Kidney epithelial cell (primary cell): Measurements from ENCODE around the gene CAMTA1. TPM values are rescaled to one million over a fixed set of nuclear protein-coding genes. Genes with fewer than 3 reads are reported as not detected.

Experiments
- DNase-seq: peaks from one replicate; pipeline ENCODE4 v3.0.0-alpha.2; 2010; ENCODE audit warnings: low read depth
- H3K27me3 ChIP-seq: 2 replicates; pipeline ENCODE4 v1.6.0; 2011; ENCODE audit warnings: low read length; ENCODE audit not compliant: control insufficient read depth, insufficient read depth
- H3K36me3 ChIP-seq: 2 replicates; pipeline ENCODE4 v1.5.1; 2011; ENCODE audit warnings: low read length; ENCODE audit not compliant: control insufficient read depth, insufficient read depth
- H3K4me3 ChIP-seq: 2 replicates; pipeline ENCODE4 v1.5.1; 2011; ENCODE audit warnings: low read depth, mild to moderate bottlenecking, control low read depth, low read length
- CTCF ChIP-seq: IDR thresholded peaks from 2 replicates; pipeline ENCODE4 v1.5.1; 2011; ENCODE audit warnings: mild to moderate bottlenecking, moderate library complexity, low read length, control low read depth, inconsistent platforms; ENCODE audit not compliant: insufficient read depth, poor library complexity, severe bottlenecking
- total RNA-seq: library from RNA; depleted of rRNA; stranded (reverse); fragments of >200 nt; gene quantifications from 2 replicates; pipeline ENCODE4 v1.2.3, GENCODE V29; 2015

Gene CAMTA1
- total RNA-seq, 1 donor from 2014 or later, result 76.5 TPM

DNA sequence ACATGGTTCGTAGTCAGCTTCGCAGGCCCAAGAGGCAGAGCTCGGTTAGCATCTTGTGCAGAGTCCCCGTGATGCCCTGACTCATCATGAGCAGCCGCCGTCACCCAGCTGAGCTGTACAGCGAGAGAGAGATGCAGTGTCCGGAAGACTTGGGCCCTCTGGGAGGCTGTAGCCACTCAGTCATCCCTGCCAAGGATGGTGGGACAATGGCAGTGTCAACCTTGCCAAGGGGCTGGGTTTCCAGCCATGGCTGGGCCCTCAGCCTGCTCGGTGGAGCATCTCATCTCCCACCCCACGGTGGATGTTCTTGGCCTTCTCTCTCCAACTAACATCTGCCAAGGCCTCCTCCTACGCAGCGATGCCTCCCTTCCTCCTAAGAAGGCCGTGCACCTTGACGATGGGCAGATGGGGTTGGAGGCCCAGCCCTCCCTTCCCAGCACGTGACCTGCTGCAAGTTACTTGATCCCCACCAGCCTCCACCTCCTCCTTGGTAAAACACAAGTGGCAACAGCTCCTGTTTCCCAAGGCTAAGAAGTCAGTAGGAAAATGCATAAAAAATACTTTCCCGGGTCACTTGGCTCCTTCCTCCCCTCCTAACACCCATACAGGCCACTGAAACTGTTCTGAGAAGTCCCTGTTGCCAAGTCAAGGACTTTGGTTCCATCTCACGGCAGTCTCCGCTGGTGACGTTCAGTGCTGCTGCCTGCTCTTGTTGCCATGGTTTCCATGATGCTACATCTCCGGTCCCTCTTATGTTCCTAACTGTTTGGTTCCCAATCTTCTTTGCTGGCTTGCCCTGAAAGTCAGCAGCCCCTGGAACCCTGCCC, 601.2 kb downstream of the CAMTA1 start:
- DNase-seq, result no peak
- H3K36me3 ChIP-seq, result no peaks in the 10 kb centered on the region
- no peak overlapping the region for H3K4me3 ChIP-seq
- no peaks in the 10 kb centered on the region for H3K27me3 ChIP-seq
- TF ChIP-seq CTCF, result no peak

DNA sequence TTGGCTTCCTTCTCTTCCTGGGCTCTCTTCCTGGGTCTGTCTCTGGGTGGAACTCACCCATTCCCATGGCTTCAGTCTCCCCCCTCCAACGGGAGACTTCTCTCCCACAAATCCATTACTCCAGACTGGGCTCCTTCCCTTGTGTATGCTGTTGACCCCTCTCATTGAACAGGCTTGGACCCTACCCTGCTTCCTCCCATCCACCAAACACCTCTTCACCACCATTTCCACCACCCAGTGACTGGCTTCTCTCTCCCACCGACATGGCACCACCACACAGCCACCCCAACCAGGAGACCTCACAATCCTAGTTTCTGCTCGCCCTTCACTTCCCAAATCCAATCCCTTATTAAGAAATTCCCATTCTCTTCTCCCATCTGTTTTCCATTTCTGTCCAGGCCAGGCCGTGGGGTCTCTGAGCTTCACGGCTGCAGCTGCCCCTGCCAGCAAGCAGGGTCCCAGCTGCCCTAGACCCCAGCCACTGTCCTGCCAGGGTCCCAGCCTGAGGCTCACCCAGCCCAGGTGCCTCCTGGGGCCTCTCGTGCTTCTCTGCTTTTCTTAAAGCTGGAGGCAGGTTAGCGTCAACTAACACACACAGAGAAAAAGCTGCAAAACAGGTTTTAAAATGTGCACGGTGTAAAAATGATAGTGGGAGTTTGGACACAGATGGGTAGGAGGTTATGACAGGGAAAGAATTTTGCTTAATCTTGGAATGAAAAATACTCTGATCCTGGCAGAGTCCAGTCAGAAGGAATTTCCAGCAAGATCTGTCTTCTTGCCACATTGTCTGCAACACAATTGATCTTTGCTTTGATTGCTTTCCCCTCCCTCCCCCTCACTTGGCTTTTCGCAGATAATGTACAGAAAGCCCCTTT, 602.0 kb downstream of the CAMTA1 start:
- H3K36me3 ChIP-seq, result no peaks in the 10 kb centered on the region
- DNase-seq, result no peak
- TF ChIP-seq CTCF, result no peak

GRCh38 chr1:7388141-7388487, 602.9 kb downstream of the CAMTA1 start:
- H3K27me3 ChIP-seq, result no peaks in the 10 kb centered on the region
- H3K4me3 ChIP-seq, result no peak overlapping the region
- H3K36me3 ChIP-seq, result no peaks in the 10 kb centered on the region
- no peak for TF ChIP-seq CTCF
- no peak for DNase-seq

More for the DNA sequence above, 602.0 kb downstream of the CAMTA1 start:
- no peaks in the 10 kb centered on the region for H3K27me3 ChIP-seq
- H3K4me3 ChIP-seq, result no peak overlapping the region

DNA sequence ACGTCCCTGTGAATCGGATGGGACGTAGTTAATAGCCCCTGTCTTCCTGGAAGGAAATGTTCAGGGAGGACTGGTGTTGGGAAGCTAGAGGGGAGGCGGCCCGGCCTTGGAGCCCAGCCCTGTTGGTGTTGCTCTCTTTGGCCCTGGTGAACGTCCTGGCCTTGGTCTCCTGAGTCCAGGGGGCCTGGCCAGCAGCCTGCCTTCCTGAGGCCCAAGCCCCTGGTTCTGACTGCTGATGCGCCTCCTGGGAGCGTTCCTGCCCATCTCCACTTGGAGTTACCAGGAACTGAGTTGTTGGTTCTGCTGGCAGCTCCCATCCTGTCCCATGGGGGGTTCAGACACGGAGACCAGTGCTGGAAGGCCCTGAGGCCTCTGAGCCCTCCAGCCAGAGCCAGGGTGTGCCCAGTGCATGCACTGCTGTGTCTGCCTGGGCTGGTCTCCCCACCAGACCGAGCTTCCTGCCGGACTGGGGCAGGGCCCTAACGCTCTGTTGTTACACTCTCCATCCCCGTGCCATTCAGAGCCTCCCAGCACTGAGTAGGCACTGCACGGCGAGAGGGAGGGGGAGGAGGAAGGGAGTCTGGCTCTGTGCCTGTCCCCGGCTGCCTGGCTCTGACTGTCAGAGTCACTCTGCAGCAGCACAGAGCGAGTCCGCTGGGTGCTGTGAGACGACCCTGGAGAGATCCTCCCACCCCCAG, 603.4 kb downstream of the CAMTA1 start:
- DNase-seq, result no peak
- Histone ChIP-seq H3K4me3 (no peak overlapping the region), H3K36me3 (no peaks in the 10 kb centered on the region), H3K27me3 (no peaks in the 10 kb centered on the region)
- no peak for TF ChIP-seq CTCF

DNA sequence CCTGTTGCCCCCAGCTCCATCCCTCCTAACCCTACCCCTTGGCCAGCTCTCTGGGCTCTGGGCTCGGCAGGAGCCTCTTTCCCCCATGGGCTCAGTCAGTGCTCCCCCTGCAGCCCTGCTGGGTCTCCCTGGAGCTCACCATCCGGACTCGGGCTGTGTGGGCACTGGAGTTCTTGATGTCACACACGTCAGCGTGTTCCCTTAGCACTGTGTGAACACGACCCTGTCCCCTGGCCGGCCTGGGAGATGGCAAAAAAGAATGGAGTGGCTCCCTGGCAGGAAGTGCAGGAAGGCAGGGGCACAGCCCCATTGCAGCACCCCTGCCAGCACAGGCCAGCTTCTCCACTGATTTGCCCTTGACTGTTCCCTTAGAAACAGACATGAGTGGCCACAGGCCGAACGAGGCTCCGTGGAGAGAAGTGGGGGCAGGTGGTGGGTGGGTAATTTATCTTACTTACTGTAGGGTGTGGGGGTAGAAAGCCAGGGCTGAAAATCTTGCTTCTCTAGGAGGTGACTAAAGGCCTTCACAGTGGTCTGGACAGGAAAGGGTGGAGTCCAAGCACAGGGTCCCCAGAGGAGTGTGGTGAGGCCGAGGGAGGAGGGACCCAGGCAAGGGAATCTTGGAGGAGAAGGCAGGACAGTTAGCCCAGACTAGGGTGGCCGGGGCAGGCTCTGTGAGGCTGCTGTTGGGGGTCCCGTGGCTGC, 604.1 kb downstream of the CAMTA1 start:
- DNase-seq, result no peak
- TF ChIP-seq CTCF, result no peak

More for the DNA sequence above, 604.1 kb downstream of the CAMTA1 start:
- H3K27me3 ChIP-seq, result no peaks in the 10 kb centered on the region
- no peak overlapping the region for H3K4me3 ChIP-seq
- H3K36me3 ChIP-seq, result no peaks in the 10 kb centered on the region
